SU-DHL-6 (cell line): Measurements from ENCODE around the gene RC3H2.

Experiments
- CTCF ChIP-seq: fragments of 200-600 bp; sonication (generic); IDR thresholded peaks from one replicate; pipeline ENCODE4 v1.5.1; 2017; ENCODE audit warnings: antibody characterized with exemption, mild to moderate bottlenecking, low read length, moderate library complexity; ENCODE audit not compliant: insufficient read depth, poor library complexity, severe bottlenecking
- EZH2phosphoT487 ChIP-seq: fragments of 200-600 bp; sonication (generic), shearing (Covaris generic); conservative IDR thresholded peaks from 2 replicates; pipeline ENCODE4 v1.6.1; 2018; ENCODE audit warnings: mild to moderate bottlenecking, antibody characterized with exemption, low read length, moderate library complexity, mixed read lengths

- TF ChIP-seq CTCF (no peak), EZH2phosphoT487 (no peak)
Measured at GRCh38 chr9:122954253-122954691, 49.1 kb upstream of the RC3H2 start.
